ENCODE data around the gene SNX2. TPM values are rescaled to one million over a fixed set of nuclear protein-coding genes. Genes with fewer than 3 reads are reported as not detected.

Gene SNX2, protein sequence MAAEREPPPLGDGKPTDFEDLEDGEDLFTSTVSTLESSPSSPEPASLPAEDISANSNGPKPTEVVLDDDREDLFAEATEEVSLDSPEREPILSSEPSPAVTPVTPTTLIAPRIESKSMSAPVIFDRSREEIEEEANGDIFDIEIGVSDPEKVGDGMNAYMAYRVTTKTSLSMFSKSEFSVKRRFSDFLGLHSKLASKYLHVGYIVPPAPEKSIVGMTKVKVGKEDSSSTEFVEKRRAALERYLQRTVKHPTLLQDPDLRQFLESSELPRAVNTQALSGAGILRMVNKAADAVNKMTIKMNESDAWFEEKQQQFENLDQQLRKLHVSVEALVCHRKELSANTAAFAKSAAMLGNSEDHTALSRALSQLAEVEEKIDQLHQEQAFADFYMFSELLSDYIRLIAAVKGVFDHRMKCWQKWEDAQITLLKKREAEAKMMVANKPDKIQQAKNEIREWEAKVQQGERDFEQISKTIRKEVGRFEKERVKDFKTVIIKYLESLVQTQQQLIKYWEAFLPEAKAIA
- 10 to 100 TPM; 44.5 to 44.6 TPM for total RNA-seq

DNA sequence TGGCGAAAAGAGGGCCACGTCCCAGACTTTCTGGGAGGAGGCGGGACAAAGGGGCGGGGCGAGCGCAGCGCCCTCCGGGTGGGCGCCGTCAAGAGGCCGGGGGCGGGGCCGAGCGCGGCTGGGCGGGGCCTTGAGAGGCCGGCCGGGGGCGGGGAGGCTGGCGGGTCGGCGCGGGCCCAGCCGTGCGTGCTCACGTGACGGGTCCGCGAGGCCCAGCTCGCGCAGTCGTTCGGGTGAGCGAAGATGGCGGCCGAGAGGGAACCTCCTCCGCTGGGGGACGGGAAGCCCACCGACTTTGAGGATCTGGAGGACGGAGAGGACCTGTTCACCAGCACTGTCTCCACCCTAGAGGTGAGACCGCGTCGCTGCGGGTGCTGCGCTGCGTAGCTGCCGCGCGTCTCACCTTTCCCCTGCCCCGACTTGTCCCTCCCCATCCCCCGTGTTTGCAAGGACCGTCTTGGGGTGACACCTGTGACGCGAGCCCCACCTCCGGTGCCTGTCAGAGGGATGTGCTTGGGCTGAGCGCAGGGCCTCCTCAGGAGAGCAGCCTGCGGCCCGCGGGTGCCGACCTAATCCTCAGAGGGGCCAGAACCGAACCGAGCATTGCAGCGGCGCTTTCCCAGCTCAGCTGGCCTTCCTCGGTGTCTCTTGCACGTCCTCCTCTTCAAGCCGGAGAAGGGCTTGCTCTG is at the start of gene SNX2:
SNX2 (plus strand) TSS at position 220 of the 689 bp plus-strand sequence; CDS start at position 244, 24 bp downstream.
- CTCF ChIA-PET: interaction anchor here (1.2 to 1.9 kb wide), 6 partner anchors 14 to 73 kb away, joined by 3 to 5 read pairs (median 4); no protein-coding TSS in a partner anchor
- Mint-ChIP-seq H3K9me3 (no peaks in the 10 kb centered on the region), H3K36me3 (no peaks in the 10 kb centered on the region), H3K4me1 (ENCODE audit: low read depth) (peaks cover 27% of the 10 kb centered on the region), H3K27ac (peak within 1 kb of the TSS; percentile 65), H3K4me3 (peak within 1 kb of the TSS; percentile 92), H3K27me3 (no peaks in the 10 kb centered on the region)
- intact Hi-C loops (cut with micrococcal nuclease): loop anchor here (1.0 to 10.0 kb wide), 8 partner anchors 19 to 814 kb away; partner anchors contain the start of genes CEP120, CSNK1G3, SNX24 and SRFBP1
- POLR2A ChIA-PET: interaction anchor here (1.6 kb wide), 1 partner anchor 70 kb away, joined by 6 read pairs; the partner anchor contains the start of gene SNX24
- DNase-seq: peak; percentile 93

DNA sequence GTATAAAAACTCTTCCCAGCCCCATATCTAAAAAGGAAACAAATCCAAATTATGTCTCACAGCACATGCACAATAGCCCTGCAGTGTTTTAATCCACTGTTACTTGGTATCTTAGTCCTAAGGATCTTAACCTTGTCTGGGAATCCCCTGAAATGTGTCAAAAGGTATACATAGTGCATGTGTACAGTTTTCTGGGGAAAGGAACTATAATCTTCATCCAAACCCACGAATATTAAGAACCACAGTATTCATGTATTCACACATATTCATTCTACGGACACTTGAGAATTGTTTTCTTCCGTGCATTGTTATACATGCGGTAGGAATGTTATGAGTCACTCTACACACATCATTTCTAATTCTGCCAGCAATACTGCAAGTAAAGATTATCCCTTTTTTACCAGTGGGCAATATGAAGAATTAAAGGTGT is 47.8 kb upstream of the SNX2 start:
- intact Hi-C loops (cut with micrococcal nuclease): no loop called here
- Mint-ChIP-seq H3K4me1 (ENCODE audit: low read depth) (peaks cover 6% of the 10 kb centered on the region), H3K27me3 (peaks cover 19% of the 10 kb centered on the region), H3K4me3 (no peak overlapping the region), H3K9me3 (no peaks in the 10 kb centered on the region), H3K27ac (no peak overlapping the region), H3K36me3 (no peaks in the 10 kb centered on the region)
- DNase-seq: no peak
- CTCF ChIA-PET: no interaction called here
- POLR2A ChIA-PET: no interaction called here

DNA sequence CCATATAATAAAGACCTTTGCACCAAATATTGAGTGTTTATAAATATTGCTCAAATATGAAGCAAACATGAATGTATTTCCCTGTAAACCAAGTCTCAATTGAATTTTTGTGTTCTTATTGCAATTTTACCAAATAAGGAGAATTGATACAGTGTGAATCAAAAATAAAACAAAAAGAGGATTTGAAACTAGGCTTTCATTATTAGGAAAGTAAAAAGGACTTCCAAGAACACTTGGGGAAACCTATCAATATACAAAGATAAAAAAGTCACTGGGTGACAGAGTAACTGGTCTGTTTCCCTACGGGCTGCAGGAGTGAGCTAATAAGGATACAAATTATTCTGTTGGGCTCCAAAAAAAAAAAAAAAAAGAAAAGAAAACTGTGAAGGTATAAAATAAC is 44.8 kb upstream of the SNX2 start:
- POLR2A ChIA-PET: no interaction called here
- intact Hi-C loops (cut with micrococcal nuclease): no loop called here
- Mint-ChIP-seq H3K27me3 (peaks cover 17% of the 10 kb centered on the region), H3K4me1 (ENCODE audit: low read depth) (no peaks in the 10 kb centered on the region), H3K36me3 (no peaks in the 10 kb centered on the region), H3K9me3 (peaks cover under 1% of the 10 kb centered on the region), H3K27ac (no peak overlapping the region), H3K4me3 (no peak overlapping the region)
- DNase-seq: no peak
- CTCF ChIA-PET: no interaction called here

DNA sequence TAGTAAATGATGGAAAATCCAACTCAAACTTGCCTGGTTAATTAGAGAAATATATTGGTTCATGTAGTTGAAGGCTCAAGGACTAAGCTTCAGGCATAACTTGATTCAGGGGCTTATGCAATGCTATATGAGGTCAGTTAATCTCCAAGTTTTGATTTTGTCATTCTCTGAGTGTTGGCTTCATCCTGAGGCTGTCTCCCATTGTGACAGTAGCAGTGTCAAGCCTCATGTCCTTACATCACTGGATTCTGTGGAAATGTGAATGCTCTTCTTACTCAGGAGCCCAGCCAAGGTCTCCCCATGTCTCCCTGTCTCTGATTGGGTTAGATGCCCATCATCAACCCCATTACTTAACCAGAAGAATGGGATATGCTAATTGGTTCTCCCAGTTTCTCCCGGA is 44.4 kb upstream of the SNX2 start:
- no peak overlapping the region for H3K27ac Mint-ChIP-seq
- H3K36me3 Mint-ChIP-seq: no peaks in the 10 kb centered on the region
- no peak overlapping the region for H3K4me3 Mint-ChIP-seq
- H3K4me1 Mint-ChIP-seq (ENCODE audit: low read depth): no peaks in the 10 kb centered on the region
- ChIA-PET CTCF (no interaction called here), POLR2A (no interaction called here)
- no peak for DNase-seq
- intact Hi-C loops (cut with micrococcal nuclease): no loop called here
- peaks cover 21% of the 10 kb centered on the region for H3K27me3 Mint-ChIP-seq
- peaks cover 4% of the 10 kb centered on the region for H3K9me3 Mint-ChIP-seq

DNA sequence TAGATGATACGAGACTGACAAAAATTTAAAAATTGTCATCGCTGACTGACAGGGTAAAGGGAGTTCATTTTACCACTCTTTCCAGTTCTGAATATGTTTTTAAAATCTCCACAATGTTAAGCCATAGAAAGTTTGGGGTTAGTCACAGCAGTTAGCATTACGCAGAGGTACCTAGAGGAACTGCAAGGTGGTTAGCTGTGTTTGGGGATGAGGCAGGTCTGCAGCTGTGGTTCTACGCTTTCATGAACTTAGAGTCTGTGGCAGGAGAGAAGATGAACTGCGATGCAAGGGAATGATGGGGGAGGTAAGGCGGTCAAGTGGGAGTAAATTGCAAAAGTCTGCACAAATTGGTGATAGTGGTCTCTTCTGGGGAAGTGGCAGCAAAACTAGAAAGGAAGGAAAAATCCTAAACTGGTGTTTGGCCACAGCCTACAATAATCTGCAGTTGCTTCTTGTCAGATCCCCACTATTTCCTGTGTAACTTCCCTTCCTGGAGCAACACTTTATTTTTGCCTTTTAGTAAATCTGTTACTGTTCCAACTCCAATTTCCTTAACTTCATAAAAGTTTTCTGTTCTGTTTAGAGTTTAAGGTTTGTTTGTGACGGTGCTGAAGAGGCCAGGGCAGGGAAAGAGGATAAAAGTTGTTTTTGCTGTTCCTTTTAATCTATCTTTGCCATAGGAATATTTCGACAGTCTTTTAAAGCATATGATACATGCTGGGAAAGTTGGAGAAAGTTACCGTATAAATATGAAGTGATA is 38.6 kb upstream of the SNX2 start:
- H3K36me3 Mint-ChIP-seq: no peaks in the 10 kb centered on the region
- intact Hi-C loops (cut with micrococcal nuclease): no loop called here
- H3K27me3 Mint-ChIP-seq: peaks cover 16% of the 10 kb centered on the region
- ChIA-PET CTCF (no interaction called here), POLR2A (no interaction called here)
- H3K9me3 Mint-ChIP-seq: peaks cover 6% of the 10 kb centered on the region
- DNase-seq: no peak
- H3K27ac Mint-ChIP-seq: no peak overlapping the region
- no peak overlapping the region for H3K4me3 Mint-ChIP-seq
- H3K4me1 Mint-ChIP-seq (ENCODE audit: low read depth): no peaks in the 10 kb centered on the region

- Mint-ChIP-seq H3K4me1 (ENCODE audit: low read depth) (no peaks in the 10 kb centered on the region), H3K36me3 (no peaks in the 10 kb centered on the region), H3K27me3 (peaks cover 16% of the 10 kb centered on the region), H3K27ac (no peak overlapping the region), H3K4me3 (no peak overlapping the region), H3K9me3 (peaks cover 6% of the 10 kb centered on the region)
- ChIA-PET POLR2A (no interaction called here), CTCF (no interaction called here)
- DNase-seq: no peak
- intact Hi-C loops (cut with micrococcal nuclease): no loop called here
Measured at GRCh38 chr5:122738088-122738487, 36.8 kb upstream of the SNX2 start.

DNA sequence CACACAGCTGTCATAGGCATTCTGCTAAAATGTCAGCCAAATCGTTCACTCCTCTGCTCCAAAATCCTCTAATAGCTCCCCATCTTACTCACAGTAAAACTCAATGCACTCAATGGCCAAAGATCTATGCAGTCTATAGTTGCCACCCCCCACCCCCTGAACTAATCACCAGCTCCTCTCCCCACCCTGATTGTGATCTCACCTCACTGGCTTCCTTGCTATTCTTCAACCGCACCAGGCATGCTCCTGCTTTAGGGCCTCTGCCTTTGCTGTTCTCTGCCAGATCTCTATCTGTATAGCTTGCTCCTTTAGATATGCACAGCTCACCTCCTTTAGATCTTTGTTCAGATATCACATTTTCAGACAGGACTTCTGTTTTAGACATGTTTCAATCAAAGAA is 33.2 kb upstream of the SNX2 start:
- POLR2A ChIA-PET: no interaction called here
- Mint-ChIP-seq H3K27me3 (peaks cover 2% of the 10 kb centered on the region), H3K4me3 (no peak overlapping the region), H3K9me3 (no peaks in the 10 kb centered on the region), H3K4me1 (ENCODE audit: low read depth) (no peaks in the 10 kb centered on the region), H3K27ac (no peak overlapping the region), H3K36me3 (no peaks in the 10 kb centered on the region)
- CTCF ChIA-PET: interaction anchor here (0.6 kb wide), 1 partner anchor 13 kb away, joined by 3 read pairs; no protein-coding TSS in a partner anchor
- DNase-seq: no peak
- intact Hi-C loops (cut with micrococcal nuclease): no loop called here

GRCh38 chr5:122743261-122743660 is 31.6 kb upstream of the SNX2 start:
- Mint-ChIP-seq H3K36me3 (no peaks in the 10 kb centered on the region), H3K4me3 (no peak overlapping the region), H3K9me3 (no peaks in the 10 kb centered on the region), H3K27me3 (no peaks in the 10 kb centered on the region), H3K4me1 (ENCODE audit: low read depth) (no peaks in the 10 kb centered on the region), H3K27ac (no peak overlapping the region)
- ChIA-PET POLR2A (no interaction called here), CTCF (no interaction called here)
- DNase-seq: no peak
- intact Hi-C loops (cut with micrococcal nuclease): no loop called here

- Mint-ChIP-seq H3K27me3 (no peaks in the 10 kb centered on the region), H3K4me1 (ENCODE audit: low read depth) (no peaks in the 10 kb centered on the region), H3K4me3 (no peak overlapping the region), H3K9me3 (no peaks in the 10 kb centered on the region), H3K27ac (no peak overlapping the region), H3K36me3 (no peaks in the 10 kb centered on the region)
- ChIA-PET POLR2A (no interaction called here), CTCF (no interaction called here)
- DNase-seq: no peak
- intact Hi-C loops (cut with micrococcal nuclease): no loop called here
Measured at GRCh38 chr5:122745597-122745996, 29.3 kb upstream of the SNX2 start.

DNA sequence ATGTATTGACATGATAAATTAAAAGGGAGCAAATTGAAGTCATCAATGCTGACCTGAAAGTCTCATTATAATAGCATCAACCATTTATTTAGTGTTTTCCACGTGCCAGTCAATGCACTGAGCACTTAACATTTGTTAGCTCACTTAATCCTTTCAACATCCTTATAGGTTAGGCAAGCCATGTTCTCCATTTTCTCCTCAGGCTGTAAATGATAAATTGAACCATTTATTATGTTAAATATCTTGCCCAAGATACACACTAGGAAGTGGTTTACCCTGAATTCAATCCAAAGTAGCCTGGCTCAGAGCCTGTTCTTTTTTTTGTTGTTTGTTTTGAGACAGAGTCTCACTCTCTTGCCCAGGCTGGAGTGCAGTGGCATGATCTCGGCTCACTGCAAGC is 25.0 kb upstream of the SNX2 start:
- Mint-ChIP-seq H3K27ac (no peak overlapping the region), H3K27me3 (peaks cover 8% of the 10 kb centered on the region), H3K4me1 (ENCODE audit: low read depth) (no peaks in the 10 kb centered on the region), H3K36me3 (no peaks in the 10 kb centered on the region), H3K4me3 (no peak overlapping the region), H3K9me3 (no peaks in the 10 kb centered on the region)
- no peak for DNase-seq
- POLR2A ChIA-PET: no interaction called here
- CTCF ChIA-PET: no interaction called here
- intact Hi-C loops (cut with micrococcal nuclease): no loop called here

DNA sequence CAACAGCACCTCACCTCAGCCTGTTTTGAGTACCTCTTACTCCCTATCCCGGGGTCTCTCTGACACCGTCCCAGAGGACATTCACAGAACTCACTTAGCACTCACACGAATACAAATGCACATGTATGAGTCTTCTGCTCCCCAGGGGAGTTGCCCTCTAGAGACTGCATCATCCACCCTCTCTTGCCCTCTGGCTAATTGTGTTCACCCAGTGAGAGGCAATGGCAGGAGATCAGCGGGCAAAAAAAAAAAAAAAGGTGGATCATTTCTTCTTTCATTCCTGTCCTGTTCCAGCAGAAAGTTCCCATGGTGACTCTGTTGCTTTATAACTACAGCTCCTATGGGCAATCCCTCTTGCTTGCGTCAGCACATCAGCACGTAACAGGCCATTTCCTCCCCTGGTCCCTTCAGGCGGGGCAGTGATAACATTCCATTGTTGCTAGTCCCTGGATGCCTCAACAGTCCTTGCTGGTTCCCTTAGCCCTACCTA is 23.5 kb upstream of the SNX2 start:
- no peak for DNase-seq
- Mint-ChIP-seq H3K36me3 (no peaks in the 10 kb centered on the region), H3K4me3 (no peak overlapping the region), H3K27ac (no peak overlapping the region), H3K27me3 (peaks cover 8% of the 10 kb centered on the region), H3K4me1 (ENCODE audit: low read depth) (peaks cover 8% of the 10 kb centered on the region), H3K9me3 (no peaks in the 10 kb centered on the region)
- intact Hi-C loops (cut with micrococcal nuclease): no loop called here
- ChIA-PET POLR2A (no interaction called here), CTCF (no interaction called here)

DNA sequence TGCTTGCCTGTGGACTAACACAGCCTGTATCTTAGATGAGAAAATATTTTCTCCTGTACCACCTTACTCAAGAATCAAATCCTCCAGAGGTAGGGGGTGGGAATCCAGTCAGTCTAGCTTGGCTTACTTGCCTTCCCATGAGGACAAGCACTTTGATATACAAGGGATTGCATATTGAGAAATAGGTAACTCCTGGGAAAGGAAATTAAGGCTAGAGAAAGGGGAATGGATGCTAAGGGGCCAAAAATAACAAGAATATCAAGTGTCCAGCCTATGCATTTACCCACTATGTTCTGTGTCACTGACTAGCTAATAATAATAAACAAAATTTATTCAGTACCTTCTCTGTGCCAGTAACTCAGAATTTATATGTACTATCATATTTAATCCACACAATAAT is 21.4 kb upstream of the SNX2 start:
- intact Hi-C loops (cut with micrococcal nuclease): no loop called here
- CTCF ChIA-PET: interaction anchor here (1.5 kb wide), 1 partner anchor 49 kb away, joined by 3 read pairs; no protein-coding TSS in a partner anchor
- POLR2A ChIA-PET: no interaction called here
- H3K4me1 Mint-ChIP-seq (ENCODE audit: low read depth): peaks cover 16% of the 10 kb centered on the region
- H3K27ac Mint-ChIP-seq: no peak overlapping the region
- H3K27me3 Mint-ChIP-seq: peaks cover 8% of the 10 kb centered on the region
- DNase-seq: no peak
- no peaks in the 10 kb centered on the region for H3K36me3 Mint-ChIP-seq
- no peak overlapping the region for H3K4me3 Mint-ChIP-seq
- H3K9me3 Mint-ChIP-seq: no peaks in the 10 kb centered on the region
